Testis (tissue), 3 donors: Measurements from ENCODE around the gene RFC3. TPM values are rescaled to one million over a fixed set of nuclear protein-coding genes. Genes with fewer than 3 reads are reported as not detected.

Experiments
- DNase-seq: peaks from one replicate; pipeline ENCODE4 v3.0.0-alpha.2; 2019
- H3K27ac ChIP-seq, 2 donors: fragments of 200-600 bp; sonication (generic); one replicate each; pipeline ENCODE4 v1.5.1; 2019
- H3K27me3 ChIP-seq: fragments of 200-600 bp; sonication (generic); one replicate; pipeline ENCODE4 v1.5.1; 2019
- H3K36me3 ChIP-seq: fragments of 200-600 bp; sonication (generic); one replicate; pipeline ENCODE4 v1.5.1; 2017; ENCODE audit warnings: low read depth; ENCODE audit errors: missing control alignments
- H3K4me1 ChIP-seq: fragments of 200-600 bp; sonication (generic); one replicate; pipeline ENCODE4 v1.5.1; 2019
- H3K4me3 ChIP-seq, 2 donors: fragments of 200-600 bp; sonication (generic); one replicate each; pipeline ENCODE4 v1.5.1; 2017 to 2019
- H3K9me3 ChIP-seq: fragments of 200-600 bp; sonication (generic); one replicate; pipeline ENCODE4 v1.5.1; 2017
- CTCF ChIP-seq, 3 experiments: fragments of 450-650 bp in 2 of 3; fragments of 200-600 bp in 1 of 3; sonication (generic) in 1 of 3; IDR thresholded peaks; one replicate each; pipeline ENCODE4 v1.5.1; 2016 to 2019; ENCODE audit warnings: antibody characterized with exemption in 3 of 3, mild to moderate bottlenecking in 2 of 3, moderate library complexity in 1 of 3
- POLR2A ChIP-seq: fragments of 450-650 bp; IDR thresholded peaks from one replicate; pipeline ENCODE4 v1.6.1; 2017; ENCODE audit warnings: antibody characterized with exemption, mild to moderate bottlenecking, moderate library complexity
- WGBS, 2 donors: methylation state at CpG; one replicate each; pipeline ENCODE4 v1.1.5; 2018; 5-methylcytosine and 5-hydroxymethylcytosine counted together
- intact Hi-C: fragments of 100-400 bp; cut with DNase I; formaldehyde crosslinking; loops from one replicate; pipeline ENCODE4 v1.15.1; 2023; ENCODE audit warnings: low total_unique reads
- polyA plus RNA-seq: library from polyadenylated mRNA; stranded (reverse); fragments of 350-450 nt; fragmentation: Illumina TruSeq; extraction: RNeasy Lipid Tissue Mini Kit (QIAGEN cat#74804); gene quantifications from one replicate; pipeline ENCODE4 v1.2.3, GENCODE V29; 2014; ENCODE audit warnings: low read depth, low replicate concordance; ENCODE audit not compliant: insufficient read depth
- total RNA-seq, 2 donors: library from RNA; depleted of rRNA; stranded (reverse); fragments of >200 nt; gene quantifications; one replicate each; pipeline ENCODE4 v1.2.3, GENCODE V29; 2016

The RFC3 gene
- total and polyA plus RNA-seq, 3 donors from 2014 or later = 20.2 to 42.2 (median 35.1) TPM

GRCh38 chr13:33870046-33870668 lies 52.2 kb downstream of the RFC3 start:
- DNase-seq = no peak
- Histone ChIP-seq H3K4me1 (no peaks in the 10 kb centered on the region), H3K9me3 (no peaks in the 10 kb centered on the region), H3K36me3 (no peaks in the 10 kb centered on the region), H3K27ac (no peak overlapping the region), H3K4me3 (no peak overlapping the region), H3K27me3 (no peaks in the 10 kb centered on the region)
- no peak for TF ChIP-seq POLR2A
- no peak for TF ChIP-seq CTCF (IDR thresholded peaks at IDR 0.05)
- WGBS, 2 donors = 93% methylated on average over 2 of the region's 2 CpGs
- intact Hi-C loops = no loop called here

- H3K27ac ChIP-seq = no peak overlapping the region
- no peaks in the 10 kb centered on the region for H3K36me3 ChIP-seq
- DNase-seq = no peak
- no peak overlapping the region for H3K4me3 ChIP-seq
- H3K9me3 ChIP-seq = no peaks in the 10 kb centered on the region
- TF ChIP-seq CTCF (IDR thresholded peaks at IDR 0.05) (no peak), POLR2A (no peak)
- H3K4me1 ChIP-seq = no peaks in the 10 kb centered on the region
- 89% methylated on average over 7 of the region's 7 CpGs for WGBS, 2 donors
- no peaks in the 10 kb centered on the region for H3K27me3 ChIP-seq
- intact Hi-C loops = no loop called here
Measured at GRCh38 chr13:33871207-33872004, 53.5 kb downstream of the RFC3 start.

- H3K36me3 ChIP-seq = no peaks in the 10 kb centered on the region
- H3K4me1 ChIP-seq = no peaks in the 10 kb centered on the region
- TF ChIP-seq POLR2A = no peak
- TF ChIP-seq CTCF (IDR thresholded peaks at IDR 0.05) = no peak
- WGBS, 2 donors = 62 to 73% methylated on average over 6 of the region's 6 CpGs
- intact Hi-C loops = no loop called here
- DNase-seq = no peak
- no peaks in the 10 kb centered on the region for H3K9me3 ChIP-seq
- H3K27me3 ChIP-seq = no peaks in the 10 kb centered on the region
- no peak overlapping the region for H3K27ac ChIP-seq
- no peak overlapping the region for H3K4me3 ChIP-seq
Measured at GRCh38 chr13:33872005-33872351, 54.0 kb downstream of the RFC3 start.

GRCh38 chr13:33873251-33873908 lies 55.4 kb downstream of the RFC3 start:
- WGBS, 2 donors = 82 to 85% methylated on average over 5 of the region's 5 CpGs
- intact Hi-C loops = no loop called here

More at GRCh38 chr13:33873251-33873908, 55.4 kb downstream of the RFC3 start:
- Histone ChIP-seq H3K27me3 (no peaks in the 10 kb centered on the region), H3K36me3 (no peaks in the 10 kb centered on the region), H3K4me3 (no peak overlapping the region), H3K9me3 (no peaks in the 10 kb centered on the region), H3K27ac (no peak overlapping the region), H3K4me1 (no peaks in the 10 kb centered on the region)
- TF ChIP-seq POLR2A (no peak), CTCF (IDR thresholded peaks at IDR 0.05) (no peak)
- DNase-seq = no peak
